ENCODE data around the gene SP4. TPM values are rescaled to one million over a fixed set of nuclear protein-coding genes. Genes with fewer than 3 reads are reported as not detected.
A peak's percentile ranks its signal among the peaks of the same experiment; 100 is the strongest.

Gene SP4
- total RNA-seq, 4 donors from 2014 or later, result 6.4 to 21.2 (median 15.3) TPM

- H3K9me3 ChIP-seq, result no peaks in the 10 kb centered on the region
- no peaks in the 10 kb centered on the region for H3K4me1 ChIP-seq
- H3K27me3 ChIP-seq, result peaks cover 0 to 8% of the 10 kb centered on the region in 2 donors
- H3K36me3 ChIP-seq, result no peaks in the 10 kb centered on the region
- H3K4me3 ChIP-seq, result no peak overlapping the region
- no peak for DNase-seq
- TF ChIP-seq POLR2A (IDR thresholded peaks at IDR 0.05), result no peak
- TF ChIP-seq, protein P1, sequence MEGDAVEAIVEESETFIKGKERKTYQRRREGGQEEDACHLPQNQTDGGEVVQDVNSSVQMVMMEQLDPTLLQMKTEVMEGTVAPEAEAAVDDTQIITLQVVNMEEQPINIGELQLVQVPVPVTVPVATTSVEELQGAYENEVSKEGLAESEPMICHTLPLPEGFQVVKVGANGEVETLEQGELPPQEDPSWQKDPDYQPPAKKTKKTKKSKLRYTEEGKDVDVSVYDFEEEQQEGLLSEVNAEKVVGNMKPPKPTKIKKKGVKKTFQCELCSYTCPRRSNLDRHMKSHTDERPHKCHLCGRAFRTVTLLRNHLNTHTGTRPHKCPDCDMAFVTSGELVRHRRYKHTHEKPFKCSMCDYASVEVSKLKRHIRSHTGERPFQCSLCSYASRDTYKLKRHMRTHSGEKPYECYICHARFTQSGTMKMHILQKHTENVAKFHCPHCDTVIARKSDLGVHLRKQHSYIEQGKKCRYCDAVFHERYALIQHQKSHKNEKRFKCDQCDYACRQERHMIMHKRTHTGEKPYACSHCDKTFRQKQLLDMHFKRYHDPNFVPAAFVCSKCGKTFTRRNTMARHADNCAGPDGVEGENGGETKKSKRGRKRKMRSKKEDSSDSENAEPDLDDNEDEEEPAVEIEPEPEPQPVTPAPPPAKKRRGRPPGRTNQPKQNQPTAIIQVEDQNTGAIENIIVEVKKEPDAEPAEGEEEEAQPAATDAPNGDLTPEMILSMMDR (IDR thresholded peaks at IDR 0.05), result no peak
- intact Hi-C loops (cut with DNase I; ENCODE audit: low total_unique reads), result no loop called here
- no peak overlapping the region for H3K27ac ChIP-seq
Measured at GRCh38 chr7:21538936-21539495, 111.1 kb downstream of the SP4 start.

GRCh38 chr7:21542891-21543527 is 115.1 kb downstream of the SP4 start, which contains the start of gene DNAH11:
DNAH11 (plus strand) TSS chr7:21543039; CDS start chr7:21543246, 207 bp downstream.
- Histone ChIP-seq H3K27ac (no peak within 1 kb of the TSS), H3K36me3 (no peaks in the 10 kb centered on the region), H3K4me1 (no peaks in the 10 kb centered on the region), H3K27me3 (peaks cover 0 to 8% of the 10 kb centered on the region in 2 donors), H3K4me3 (peak within 1 kb of the TSS in 1 of 2 donors; percentile 20), H3K9me3 (no peaks in the 10 kb centered on the region)
- TF ChIP-seq, protein P1 (IDR thresholded peaks at IDR 0.05), result no peak
- intact Hi-C loops (cut with DNase I; ENCODE audit: low total_unique reads), result no loop called here
- peak in 1 of 2 donors; percentile 25 for DNase-seq

DNA sequence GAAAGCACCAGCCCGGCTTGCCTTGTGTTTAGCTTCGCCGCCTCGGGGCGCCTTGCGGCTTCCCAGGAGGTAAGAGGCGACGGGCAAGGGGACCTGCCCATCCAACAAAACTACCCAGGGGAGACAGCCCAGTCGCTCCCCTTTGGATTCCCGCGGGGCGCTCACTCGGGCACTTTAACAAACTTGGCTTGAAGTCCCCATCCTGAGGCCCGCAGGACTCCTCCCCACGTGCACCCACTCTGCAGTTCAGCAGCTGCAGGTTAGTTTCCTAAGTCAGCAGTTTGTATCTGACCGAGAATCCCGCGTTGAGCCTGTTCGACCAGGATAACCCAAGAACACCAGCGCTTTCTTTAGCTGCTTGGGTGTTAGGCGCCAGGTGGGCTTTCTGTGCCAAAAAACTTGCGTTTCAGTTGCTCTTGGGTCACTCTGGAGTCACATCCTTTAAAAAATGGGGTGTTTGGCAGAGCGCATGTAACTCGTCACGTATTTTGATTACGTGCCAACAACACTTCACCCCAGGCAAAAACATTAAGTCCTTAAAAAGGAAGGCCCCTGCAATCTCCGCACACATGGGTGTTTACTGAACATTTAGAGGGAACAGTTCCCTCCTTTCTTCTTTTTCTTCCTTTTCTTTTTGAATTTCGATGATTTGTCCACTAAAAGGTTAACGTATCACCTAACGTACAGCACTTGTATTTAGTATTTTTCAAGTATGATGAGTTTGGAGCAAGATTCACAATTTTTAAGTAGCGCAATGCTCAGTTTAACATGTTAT is 115.8 kb downstream of the SP4 start:
- peaks cover 0 to 8% of the 10 kb centered on the region in 2 donors for H3K27me3 ChIP-seq
- H3K27ac ChIP-seq, result no peak overlapping the region
- DNase-seq, result no peak
- intact Hi-C loops (cut with DNase I; ENCODE audit: low total_unique reads), result no loop called here
- peak overlapping the region in 1 of 2 donors; percentile 20 for H3K4me3 ChIP-seq
- TF ChIP-seq POLR2A (IDR thresholded peaks at IDR 0.05), result no peak
- no peaks in the 10 kb centered on the region for H3K9me3 ChIP-seq
- H3K4me1 ChIP-seq, result no peaks in the 10 kb centered on the region
- H3K36me3 ChIP-seq, result no peaks in the 10 kb centered on the region

GRCh38 chr7:21544303-21544656 is 116.4 kb downstream of the SP4 start:
- TF ChIP-seq, protein P1 (IDR thresholded peaks at IDR 0.05), result no peak
- TF ChIP-seq POLR2A (IDR thresholded peaks at IDR 0.05), result no peak
- H3K27me3 ChIP-seq, result peaks cover 0 to 8% of the 10 kb centered on the region in 2 donors
- H3K4me1 ChIP-seq, result no peaks in the 10 kb centered on the region
- no peaks in the 10 kb centered on the region for H3K9me3 ChIP-seq
- no peak overlapping the region for H3K4me3 ChIP-seq
- DNase-seq, result no peak
- H3K36me3 ChIP-seq, result no peaks in the 10 kb centered on the region
- intact Hi-C loops (cut with DNase I; ENCODE audit: low total_unique reads), result no loop called here
- H3K27ac ChIP-seq, result no peak overlapping the region

DNA sequence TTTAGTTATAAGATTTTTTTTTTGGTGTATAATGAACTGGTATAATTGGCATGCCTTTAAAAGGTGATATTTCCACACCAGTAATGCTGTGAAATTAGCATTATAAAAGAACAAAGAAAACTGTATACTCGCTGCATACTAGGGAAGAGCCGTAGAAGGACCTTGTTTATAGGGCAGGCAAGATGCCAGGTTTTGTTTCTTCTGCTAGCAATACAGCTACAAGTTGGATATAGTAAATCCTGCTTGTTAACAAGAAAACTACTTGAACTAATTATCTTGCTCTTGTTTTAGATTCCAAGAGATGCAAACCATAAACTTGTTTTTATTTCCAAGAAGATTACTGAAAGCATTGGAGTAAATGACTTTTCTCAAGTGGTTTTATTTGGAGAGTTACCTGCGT is 116.8 kb downstream of the SP4 start:
- DNase-seq, result no peak
- Histone ChIP-seq H3K27me3 (peaks cover 0 to 8% of the 10 kb centered on the region in 2 donors), H3K36me3 (no peaks in the 10 kb centered on the region), H3K9me3 (no peaks in the 10 kb centered on the region), H3K27ac (no peak overlapping the region), H3K4me3 (no peak overlapping the region), H3K4me1 (no peaks in the 10 kb centered on the region)
- intact Hi-C loops (cut with DNase I; ENCODE audit: low total_unique reads), result no loop called here
- no peak for TF ChIP-seq POLR2A (IDR thresholded peaks at IDR 0.05)
- TF ChIP-seq, protein P1 (IDR thresholded peaks at IDR 0.05), result no peak

Measured in uterus (tissue), 4 donors.